CD4-positive, alpha-beta T cell treated with Interleukin-10 for 1 hour (primary cell): Measurements from ENCODE around the gene TFAM.
A peak's percentile ranks its signal among the peaks of the same experiment; 100 is the strongest.

Source experiments
- DNase-seq: peaks from one replicate; pipeline ENCODE4 v3.0.0-alpha.2; 2020

The TFAM gene

DNA sequence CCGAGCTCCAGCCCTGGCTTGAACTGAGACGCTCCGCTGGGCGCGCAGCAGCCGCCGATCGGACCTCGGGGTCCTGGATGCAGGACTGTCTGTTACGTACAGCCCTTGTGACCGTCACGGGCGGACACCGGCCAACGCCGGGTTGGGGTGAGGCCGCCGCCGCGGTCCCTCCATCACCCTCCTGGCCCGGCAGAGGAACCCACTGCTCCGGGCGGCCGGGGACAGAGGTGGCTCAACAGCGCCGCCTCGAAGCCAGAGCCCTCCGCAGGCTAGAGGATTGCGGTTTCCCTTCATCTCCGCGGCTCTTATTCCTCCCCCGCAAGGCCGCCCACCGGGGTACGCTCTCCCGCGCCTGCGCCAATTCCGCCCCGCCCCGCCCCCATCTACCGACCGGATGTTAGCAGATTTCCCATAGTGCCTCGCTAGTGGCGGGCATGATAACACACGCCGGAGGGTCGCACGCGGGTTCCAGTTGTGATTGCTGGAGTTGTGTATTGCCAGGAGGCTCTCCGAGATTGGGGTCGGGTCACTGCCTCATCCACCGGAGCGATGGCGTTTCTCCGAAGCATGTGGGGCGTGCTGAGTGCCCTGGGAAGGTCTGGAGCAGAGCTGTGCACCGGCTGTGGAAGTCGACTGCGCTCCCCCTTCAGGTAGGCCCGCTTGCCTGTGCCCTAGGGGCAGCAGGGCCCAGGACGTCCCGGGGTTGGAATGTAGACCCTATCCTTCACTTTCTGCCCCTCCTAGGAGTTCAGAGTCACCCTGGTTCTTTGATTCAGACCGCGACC, at the start of gene TFAM:
Gene TFAM, plus strand, starts transcription at position 412 of the 785 bp plus-strand sequence. Its CDS starts 138 bp downstream, at position 550.
- peak; percentile 95 for DNase-seq

DNA sequence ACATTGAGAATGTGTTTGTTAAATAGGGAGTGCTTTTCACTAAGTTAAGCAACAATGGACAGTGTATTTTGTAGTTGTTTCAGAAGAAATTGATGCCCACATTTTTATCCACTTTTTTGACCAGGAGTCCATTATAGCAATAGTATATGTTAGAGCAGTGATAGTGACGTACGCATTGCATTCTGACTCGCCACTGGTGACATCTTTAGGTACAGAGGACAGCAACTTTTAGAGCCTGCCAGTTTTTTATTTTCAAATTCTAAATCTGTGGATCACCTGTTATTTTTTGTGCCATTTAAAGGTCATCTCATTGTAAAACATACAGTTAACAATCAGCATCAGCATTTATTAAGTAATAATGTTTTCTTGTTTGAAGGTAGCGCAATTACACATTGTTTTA, 49.0 kb upstream of the TFAM start:
- DNase-seq: no peak

DNA sequence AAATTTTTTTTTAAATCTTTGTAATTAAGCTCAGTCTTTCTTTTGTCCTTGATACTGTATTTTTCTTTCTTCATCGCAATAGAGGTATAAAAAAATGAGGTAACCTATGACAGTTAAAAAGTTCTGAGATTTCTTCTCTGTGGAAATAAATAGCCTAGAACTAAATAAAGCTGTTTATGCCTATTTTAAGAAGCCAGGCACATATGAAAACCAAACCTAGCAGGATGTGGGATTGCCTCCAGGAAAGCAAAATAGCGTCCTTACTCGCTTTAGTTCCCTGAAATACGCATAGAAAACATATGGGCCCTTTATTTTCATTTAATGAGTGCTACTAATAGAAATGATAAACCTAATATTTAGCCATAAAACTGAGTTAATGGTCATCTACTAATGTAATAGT, 43.8 kb upstream of the TFAM start:
- DNase-seq: no peak

DNA sequence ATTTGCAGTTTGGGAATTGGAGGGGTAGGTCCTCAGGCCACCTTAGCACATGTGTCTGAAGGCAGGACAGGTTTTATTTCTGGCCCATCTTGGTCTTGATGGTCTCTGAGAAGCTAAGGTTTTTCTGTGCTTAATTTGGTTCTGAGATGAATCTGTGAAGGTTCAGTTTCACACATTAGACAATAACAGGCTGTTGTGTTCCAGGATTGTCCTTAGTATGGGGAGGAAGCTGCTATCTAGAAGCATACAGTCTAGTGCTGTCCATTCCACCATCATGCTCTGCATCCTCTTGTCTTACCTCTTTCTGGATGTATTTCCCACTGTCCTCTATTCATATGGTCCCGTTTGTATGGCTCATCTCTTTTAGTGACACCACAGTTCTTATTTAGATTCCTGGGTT, 43.3 kb upstream of the TFAM start:
- no peak for DNase-seq

DNA sequence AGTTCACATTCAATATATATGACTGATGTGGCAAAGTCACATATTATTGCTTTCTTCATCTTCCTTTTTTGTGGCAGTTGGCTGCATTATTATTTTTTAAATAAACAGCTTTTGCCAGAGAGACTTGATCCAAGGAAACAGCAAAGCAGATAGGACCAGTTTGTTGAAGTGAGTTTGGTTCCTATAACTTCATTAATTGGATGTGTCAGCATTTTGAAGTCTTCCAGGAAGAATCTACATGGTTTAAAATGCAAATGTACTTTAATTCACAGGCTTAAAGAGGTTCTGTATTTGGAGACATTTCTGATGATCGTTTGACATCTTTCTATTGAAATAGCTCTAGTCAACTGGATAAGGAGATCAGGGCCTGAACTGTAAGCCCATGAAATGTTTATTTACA, 37.2 kb upstream of the TFAM start:
- DNase-seq: no peak

DNA sequence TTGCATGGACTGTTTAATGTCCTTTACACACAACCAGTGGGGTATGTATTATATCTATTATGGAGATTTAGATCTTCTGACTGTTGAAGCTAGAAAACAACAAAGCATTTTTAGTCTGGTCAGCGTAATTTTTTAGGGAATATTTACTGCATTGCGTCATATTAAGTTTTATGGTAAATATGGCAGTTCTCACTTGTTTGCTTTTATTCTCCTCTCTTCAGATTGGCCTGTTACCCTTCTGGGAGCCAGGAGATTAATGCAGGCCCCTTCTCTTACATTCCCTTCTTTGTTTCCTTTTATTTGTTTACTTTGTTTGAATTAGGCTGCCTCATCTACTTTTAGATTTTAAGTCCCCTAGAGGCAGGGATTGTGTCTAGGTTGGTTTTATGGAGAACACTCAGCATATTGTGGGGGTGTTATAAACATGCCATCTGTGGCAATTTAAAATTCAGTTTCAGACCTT, 36.6 kb upstream of the TFAM start:
- DNase-seq: no peak

DNA sequence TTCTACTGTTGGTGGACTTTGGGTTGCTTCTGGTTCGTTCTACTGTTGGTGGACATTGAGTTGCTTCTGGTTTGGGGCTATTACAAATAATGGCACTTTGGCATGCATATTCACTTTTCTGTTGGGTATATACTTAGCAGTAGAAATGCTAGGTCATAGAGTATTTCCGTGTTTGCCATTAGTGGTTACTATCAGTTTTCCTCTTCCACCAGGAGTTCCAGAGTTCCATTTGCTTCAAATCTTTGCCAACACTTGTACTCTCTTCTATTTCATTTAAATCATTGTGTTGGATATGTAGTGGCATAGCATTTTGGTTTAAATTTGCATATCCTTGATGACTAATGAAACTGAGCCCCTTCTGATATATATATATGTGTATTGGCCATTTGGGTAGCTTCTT, 35.2 kb upstream of the TFAM start:
- DNase-seq: no peak

DNA sequence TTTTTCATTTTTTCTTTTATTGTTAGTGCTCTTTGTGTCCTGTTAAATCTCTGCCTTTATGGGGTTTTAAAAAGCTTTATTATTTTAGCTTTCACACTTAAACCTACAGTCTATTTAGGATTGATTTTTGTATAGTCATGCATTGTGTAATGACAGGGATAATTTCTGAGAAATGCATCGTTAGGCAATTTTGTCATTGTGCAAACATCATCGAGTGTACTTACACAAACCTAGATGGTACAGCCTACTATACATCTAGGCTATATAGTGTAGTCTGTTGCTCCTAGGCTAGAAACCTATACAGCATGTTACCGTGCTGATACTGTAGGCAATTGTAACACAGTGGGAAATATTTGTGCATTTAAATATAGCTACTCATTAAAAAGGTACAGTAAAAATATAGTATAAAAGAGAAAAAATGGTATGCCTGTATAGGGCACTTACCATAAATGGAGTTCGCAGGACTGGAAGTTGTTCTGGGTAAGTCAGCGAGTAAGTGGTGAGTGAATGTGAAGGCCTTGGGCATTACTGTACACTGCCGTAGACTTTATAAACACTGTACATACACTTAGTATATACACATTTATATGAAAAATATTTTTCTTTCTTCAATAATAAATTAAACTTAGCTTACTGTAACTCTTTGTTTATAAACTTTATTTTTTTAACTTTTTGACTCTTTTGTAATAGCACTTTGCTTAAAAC, 34.4 kb upstream of the TFAM start:
- no peak for DNase-seq

DNA sequence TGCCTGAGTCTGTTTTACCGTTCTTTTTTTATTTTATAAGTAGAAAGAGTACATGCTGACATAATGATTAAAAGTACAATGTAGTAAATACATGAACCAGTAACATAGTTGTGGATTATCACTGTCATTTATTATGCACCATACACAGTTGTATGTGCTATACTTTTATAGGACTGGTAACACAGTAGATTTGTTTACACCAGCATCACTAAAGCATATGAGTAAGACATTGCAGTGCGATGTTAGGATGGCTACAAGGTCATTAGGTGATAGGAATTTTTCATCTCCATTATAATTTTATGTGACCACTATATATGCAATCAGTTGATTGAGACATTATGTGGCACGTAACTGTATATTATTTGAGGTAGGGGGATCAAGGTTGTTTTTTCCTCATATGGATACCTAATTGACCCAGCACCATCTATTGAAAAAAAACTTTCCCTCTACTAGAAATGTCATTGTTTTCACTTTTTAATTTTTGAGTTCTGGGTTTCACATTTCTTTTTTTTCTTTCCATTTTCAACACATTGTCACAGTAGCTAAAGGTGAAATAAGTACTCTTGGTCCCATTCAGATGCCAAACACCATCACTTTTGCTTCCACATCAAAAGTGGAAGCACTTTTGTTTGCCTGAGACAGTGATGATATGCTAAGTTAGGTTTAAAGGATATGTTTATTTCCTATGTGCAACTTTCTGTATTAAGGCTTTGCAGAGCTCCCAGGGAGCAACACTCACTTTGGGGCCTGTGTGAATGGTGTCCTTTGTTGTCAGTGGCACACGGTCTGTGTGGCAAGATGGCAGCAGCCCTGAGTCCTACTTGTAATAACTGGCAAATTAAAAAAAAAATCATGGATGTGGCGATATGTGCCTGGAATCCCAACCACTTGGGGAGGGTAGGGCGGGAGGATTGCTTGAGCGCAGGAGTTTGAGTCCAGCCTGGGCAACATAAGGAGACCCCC, 33.3 kb upstream of the TFAM start:
- DNase-seq: no peak

DNA sequence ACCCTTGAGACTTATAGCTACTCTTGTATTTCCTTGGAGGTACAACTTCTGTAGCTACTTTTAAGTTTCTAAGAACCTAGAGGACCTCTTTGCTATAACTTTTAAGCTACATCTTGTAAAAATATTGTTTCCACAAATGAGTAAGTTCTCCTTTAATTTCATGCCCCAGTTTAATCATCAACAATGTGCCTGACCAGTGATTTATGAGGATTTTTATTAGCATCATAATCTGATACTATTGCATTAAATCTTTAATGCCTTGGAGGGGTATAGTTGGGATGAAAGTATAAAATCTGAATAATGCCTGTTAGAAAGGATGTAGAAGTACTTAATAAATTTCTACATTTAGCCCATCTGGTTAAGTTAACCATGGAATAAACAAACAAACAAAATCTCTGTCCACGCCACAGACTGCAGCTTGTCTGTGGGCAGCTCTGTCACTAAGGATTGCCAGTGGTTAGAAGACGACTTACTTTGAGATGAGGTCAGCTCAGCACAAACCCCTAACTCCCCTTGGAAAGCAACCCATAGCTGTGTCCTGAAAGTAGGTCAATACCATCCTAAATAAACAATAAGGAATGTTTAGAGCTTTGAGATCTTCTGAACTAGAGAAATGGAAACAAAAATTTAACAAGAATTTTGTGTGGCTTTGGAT, 32.1 kb upstream of the TFAM start:
- no peak for DNase-seq

DNA sequence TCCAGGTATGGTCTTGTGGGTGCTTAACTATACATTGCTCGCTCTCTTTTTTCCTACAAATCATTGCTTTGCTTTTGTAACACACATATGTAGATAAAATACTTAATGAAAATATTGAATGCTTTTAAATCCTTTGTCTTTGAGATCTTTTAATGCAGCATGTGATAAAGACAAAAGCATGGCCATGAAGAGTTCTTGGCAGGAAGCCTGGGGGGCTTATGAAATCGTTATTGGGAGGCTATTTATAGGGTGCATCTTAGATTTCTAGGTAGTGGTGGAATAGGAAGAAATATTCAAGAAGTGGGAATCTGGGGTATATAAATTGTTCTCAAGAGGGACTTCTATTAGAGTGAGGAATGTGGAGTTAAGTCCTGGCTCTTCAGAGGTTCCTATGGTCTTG, 28.5 kb upstream of the TFAM start:
- no peak for DNase-seq

DNA sequence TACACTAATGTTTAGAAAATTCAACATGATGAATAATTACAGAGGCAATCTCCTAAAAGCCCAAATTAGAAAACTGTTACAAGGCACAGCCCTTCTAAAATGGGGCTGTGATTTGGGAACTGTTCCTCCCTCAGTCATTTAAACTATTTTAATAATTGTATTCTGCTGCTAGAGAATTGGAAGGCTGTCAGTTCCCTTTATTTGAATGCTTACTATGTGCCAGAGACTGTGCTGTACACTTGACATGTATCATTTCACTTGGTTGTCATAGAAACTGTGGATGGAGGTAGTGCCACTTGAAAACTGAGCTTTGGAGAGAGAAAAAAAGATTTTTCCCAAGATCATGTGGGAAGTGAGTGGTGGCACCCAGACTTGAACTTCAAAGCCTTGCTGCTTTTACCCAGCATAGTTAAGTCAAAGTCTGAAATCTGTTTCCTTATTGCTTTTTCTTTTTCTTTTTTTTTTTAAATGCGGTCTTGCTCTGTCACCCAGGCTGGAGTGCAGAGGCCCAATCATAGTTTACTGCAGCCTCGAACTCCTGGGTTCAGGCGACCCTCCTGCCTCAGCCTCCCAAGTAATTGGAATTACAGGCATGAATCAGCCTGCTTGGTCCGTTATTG, 26.8 kb upstream of the TFAM start:
- DNase-seq: no peak

DNA sequence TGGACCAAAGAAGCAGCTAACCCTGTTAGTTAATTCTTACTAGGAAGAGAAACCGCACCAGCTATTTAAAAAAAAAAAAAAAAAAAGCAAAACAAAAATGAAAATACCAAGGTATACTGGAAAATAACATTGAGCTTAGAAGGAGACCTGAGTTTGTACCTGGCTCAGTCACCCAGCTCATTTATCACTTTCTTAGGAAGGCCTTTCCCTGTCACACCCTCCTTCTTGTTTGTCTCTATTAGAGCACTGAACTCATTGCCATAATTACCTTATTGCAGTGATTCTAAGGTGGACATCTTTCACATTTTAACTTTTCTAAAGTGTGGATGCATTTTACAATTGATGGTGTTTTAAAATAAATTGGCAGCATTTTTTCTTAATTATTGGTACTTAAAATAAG, 26.3 kb upstream of the TFAM start:
- no peak for DNase-seq

DNA sequence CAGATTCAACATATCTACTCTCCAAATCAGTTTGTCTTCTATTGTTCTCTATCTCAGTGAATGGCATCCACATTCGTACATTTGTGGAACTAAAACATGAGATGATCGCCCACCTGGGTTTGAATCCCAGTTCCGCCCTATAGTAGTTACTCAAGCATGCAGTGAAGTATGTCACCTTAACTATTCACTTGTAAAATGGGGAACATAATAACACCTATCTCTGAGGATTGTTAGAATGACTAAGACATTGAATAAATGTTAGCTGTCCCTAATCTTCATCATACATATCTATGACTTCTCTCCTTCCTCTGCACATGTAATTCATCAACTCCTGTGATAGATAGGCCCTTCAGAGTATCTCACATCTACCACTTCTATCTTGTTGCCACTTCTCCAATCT, 25.7 kb upstream of the TFAM start:
- DNase-seq: no peak

DNA sequence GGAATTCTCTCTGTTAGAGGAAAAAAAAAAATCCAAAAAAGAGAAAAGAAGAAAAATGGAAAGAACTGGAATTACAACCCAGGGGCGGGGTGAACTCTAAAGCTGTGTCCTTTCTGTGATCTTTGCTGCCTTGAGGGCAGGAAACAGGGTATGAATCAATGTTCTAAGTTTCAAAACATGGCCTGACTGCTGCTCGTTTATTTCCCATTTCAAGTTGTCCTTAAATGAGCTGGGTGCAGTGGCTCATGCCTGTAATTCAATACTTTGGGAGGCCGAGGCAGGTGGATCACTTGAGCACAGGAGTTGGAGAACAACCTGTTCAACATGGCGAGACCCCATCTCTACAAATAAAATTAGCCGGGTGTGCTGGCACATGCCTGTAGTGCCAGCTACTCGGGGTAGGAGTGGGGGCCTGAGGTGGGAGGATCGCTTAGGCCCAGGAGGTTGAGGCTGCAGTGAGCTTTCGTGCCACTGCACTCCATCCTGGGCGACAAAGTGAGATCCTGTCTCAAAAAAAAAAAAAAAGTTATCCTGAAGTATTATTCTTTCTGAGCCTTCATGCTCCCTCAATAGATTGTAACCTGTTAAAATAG, 24.7 kb upstream of the TFAM start:
- DNase-seq: no peak

DNA sequence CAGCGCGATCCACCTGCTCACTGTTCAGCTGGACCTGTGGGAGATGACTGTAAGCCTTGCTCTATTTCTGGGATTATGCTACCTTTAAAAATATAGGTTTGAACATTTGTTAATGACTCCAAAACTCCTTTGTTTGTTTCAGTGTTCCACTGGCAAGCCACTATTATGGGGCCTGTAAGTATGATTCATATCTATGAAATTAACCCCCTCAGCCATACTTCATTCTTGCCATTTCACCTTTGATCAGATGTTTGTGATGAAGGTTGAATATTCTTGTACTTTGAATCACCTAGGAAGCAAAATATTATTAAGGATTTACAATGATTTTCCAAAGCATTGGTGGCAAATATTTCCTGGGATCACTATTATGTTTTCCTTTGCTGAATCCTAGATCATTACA, 23.9 kb upstream of the TFAM start:
- no peak for DNase-seq

DNA sequence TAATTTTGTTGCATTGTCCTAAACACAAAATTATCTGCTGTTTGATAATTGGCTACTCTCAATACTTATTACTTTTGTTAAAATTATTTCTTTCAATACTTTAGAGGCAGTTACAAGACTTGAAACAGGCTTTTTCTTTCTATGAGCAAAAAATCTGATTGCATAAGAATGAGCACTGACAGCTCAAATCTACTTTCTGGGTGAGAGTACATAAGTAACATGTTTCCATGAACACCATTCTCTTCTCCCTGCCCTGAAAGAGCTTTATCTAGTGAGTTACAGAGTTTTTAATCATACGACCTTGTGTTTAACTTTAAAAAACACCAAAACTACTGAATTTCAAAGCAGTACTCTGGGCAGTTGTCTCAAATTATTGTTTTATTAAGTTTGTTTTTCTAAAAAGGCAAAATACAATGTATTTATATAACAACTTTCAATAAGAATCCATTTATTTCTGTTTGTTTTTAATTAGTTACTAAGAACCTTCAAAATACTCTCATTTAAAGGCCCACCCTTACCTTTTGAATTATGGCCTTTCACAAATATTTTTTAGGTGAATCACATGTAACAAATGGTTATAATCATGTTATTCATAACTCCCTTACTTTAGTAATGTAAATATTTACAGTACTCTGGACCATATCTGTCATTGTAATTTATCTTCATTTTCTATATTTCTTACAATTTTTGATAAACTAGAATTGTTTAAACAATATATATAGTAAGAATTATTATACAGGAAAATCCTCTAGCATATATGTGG, 23.0 kb upstream of the TFAM start:
- DNase-seq: no peak

DNA sequence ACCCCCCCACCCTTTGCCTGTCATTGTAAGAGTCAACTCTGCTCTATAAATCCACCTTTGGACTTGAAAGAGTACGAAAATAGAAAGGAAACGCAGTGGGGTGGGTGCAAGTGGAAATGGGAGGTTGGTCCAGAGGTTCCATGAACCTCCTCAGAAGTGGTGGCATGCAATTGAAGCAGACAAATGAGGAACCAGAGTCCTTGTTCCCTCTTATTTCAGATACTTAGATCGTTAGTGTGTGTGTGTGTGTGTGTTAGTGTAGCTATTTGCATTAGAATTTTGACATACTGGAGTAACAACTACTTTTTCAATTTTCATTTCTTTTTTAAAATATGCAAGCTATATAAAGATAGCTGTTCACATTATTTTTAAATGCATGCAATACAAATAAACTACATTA, 18.1 kb upstream of the TFAM start:
- DNase-seq: no peak

DNA sequence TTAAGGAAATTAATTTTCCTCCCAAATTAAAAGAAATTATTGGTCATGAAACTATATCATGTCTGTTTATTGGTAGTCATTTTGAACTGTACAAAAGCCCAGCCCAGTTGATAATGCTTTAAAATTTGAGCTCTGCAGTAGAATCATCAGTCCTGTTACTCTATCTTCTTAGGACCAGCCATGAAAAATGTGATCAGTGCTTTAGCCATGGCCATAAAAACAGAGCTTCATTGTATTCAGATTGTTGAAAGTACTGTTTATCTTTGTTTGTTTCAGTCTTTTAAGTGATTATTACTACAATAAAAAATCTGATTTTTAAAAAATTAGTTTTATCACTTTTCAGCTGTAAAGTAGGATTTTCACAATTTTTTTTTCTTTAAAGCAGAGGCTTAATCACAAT, 13.7 kb upstream of the TFAM start:
- DNase-seq: no peak

DNA sequence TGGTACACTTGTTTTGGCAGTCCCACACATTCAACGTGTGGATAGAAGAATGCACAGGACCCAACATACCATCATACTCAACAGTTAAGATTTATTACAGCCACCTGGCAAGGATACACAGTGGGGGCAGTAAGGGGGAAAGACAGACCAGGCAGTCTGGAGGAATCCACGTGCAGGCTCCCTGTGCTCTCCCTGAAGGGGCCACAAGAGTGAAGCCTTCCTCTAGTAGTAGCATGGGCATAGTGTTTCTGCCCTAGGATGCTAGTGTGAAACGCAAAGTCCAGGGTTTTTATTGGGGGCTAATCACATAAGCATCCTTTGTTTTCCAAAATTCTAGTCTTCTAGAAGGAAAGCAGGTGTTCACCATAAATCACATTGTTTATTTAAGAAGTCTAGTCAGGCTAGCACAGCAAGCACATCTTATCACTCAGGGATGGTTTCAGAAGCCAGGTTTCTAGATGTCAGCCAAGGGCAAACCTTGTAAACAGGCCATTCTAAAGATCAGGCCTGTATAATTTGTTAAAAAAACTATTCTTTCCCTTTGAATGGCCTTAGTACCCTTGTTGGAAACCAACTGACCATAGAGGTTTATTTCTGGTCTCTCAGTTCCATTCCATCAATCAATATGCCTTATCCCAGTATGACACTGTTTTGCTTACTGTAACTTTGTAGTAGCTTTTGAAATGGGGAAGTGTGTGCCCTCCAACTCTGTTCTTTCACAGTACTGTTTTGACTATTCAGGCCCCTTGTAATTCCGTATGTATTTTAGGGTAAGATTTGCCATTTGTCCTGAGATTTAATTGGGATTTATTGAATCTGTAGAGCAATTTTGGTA, 12.4 kb upstream of the TFAM start:
- no peak for DNase-seq
